ENCODE measurements around the gene PPP2R3B. TPM values are rescaled to one million over a fixed set of nuclear protein-coding genes. Genes with fewer than 3 reads are reported as not detected.

Gene PPP2R3B
- polyA plus RNA-seq, 2 donors = 18.5 to 54.1 TPM

DNA sequence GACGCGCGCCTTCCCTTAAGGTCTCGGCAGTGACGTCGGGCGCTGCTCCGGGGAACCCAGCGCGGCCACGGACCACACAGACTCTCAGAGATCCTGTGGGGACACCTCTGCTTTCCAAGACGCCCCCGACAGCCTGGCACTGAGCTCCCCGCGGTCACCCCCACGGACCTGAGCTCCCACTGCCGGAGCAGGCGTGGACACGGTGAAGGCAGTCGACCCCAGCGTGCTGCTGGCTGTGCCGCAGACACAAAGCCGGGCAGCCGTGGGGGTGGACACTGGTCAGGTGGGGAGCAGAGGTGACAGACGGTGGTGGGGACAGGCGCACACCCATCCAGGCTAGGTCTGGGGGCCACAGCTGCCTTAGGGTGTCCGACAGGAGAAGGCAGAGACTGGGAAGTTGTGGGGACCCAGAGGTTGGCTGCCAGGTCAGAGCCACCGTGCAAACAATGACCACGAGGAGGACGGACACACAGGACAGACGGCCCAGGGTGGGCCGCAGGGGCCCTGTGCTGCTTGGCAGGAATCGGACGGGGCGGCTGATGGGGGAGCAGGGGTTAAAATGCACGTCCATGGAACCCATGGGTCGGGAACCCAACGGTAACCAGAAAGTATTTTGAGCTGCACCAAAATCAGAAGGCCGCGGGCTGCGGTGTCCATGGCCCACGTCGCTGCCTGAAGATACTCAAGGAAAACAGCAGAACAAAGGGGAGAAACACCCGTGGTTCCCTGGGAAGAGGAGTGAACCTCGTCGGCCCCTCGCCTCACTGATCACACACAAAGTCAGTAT lies 51.5 kb downstream of the PPP2R3B start:
- Histone ChIP-seq H3K4me3 (ENCODE audit: low read depth in 1 of 2, low read length in 2 of 2) (no peak overlapping the region), H3K27me3 (ENCODE audit: control insufficient read depth in 1 of 2, insufficient read depth in 2 of 2, low read length in 2 of 2) (no peaks in the 10 kb centered on the region), H3K9me3 (ENCODE audit: control insufficient read depth in 2 of 2, insufficient read depth in 1 of 2, low read depth in 1 of 2, low read length in 1 of 2) (peaks cover 0 to 2% of the 10 kb centered on the region in 2 donors), H3K4me1 (ENCODE audit: control insufficient read depth in 2 of 2, insufficient read depth in 2 of 2, low read length in 1 of 2) (peaks cover 0 to 4% of the 10 kb centered on the region in 2 donors), H3K36me3 (ENCODE audit: control insufficient read depth in 2 of 2, insufficient read depth in 2 of 2, low read length in 1 of 2) (peaks cover 0 to 40% of the 10 kb centered on the region in 2 donors), H3K27ac (ENCODE audit: low read depth in 2 of 2, low read length in 1 of 2) (no peak overlapping the region)
- 95 to 96% methylated on average over 47 of the region's 47 CpGs for WGBS, 2 donors

DNA sequence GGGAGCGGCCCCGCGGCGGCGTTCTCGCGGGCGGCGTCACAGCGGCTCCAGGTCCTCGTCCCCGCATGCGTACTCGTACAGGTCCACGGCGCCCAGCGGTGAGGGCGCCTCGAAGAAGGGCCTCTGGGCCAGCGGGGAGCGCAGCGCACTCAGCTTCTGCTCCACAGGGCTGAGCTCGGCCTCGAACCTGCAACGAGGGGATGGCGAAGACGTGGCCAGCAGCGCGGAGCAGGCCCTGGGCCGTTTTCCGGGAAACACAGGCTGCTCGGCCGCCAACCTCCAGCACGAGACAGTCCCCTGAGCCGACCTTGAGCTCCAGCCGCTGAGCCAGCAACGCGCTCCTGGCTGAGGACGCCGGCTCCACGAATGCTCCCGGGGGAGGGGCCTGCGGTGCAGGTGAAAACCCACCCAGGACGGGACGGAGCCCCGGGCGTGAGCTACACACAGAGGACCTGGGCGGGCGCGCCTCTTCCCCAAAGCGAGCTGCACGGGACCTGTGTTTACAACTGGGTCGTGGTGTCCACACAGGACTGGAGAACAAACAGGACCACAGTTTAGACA lies 52.3 kb downstream of the PPP2R3B start:
- no peaks in the 10 kb centered on the region for H3K27me3 ChIP-seq (ENCODE audit: control insufficient read depth in 1 of 2, insufficient read depth in 2 of 2, low read length in 2 of 2)
- H3K4me1 ChIP-seq (ENCODE audit: control insufficient read depth in 2 of 2, insufficient read depth in 2 of 2, low read length in 1 of 2) = peaks cover 0 to 4% of the 10 kb centered on the region in 2 donors
- no peak overlapping the region for H3K27ac ChIP-seq (ENCODE audit: low read depth in 2 of 2, low read length in 1 of 2)
- peaks cover 0 to 2% of the 10 kb centered on the region in 2 donors for H3K9me3 ChIP-seq (ENCODE audit: control insufficient read depth in 2 of 2, insufficient read depth in 1 of 2, low read depth in 1 of 2, low read length in 1 of 2)
- WGBS, 2 donors = 96% methylated on average over 53 of the region's 53 CpGs
- peaks cover 0 to 40% of the 10 kb centered on the region in 2 donors for H3K36me3 ChIP-seq (ENCODE audit: control insufficient read depth in 2 of 2, insufficient read depth in 2 of 2, low read length in 1 of 2)
- no peak overlapping the region for H3K4me3 ChIP-seq (ENCODE audit: low read depth in 1 of 2, low read length in 2 of 2)

DNA sequence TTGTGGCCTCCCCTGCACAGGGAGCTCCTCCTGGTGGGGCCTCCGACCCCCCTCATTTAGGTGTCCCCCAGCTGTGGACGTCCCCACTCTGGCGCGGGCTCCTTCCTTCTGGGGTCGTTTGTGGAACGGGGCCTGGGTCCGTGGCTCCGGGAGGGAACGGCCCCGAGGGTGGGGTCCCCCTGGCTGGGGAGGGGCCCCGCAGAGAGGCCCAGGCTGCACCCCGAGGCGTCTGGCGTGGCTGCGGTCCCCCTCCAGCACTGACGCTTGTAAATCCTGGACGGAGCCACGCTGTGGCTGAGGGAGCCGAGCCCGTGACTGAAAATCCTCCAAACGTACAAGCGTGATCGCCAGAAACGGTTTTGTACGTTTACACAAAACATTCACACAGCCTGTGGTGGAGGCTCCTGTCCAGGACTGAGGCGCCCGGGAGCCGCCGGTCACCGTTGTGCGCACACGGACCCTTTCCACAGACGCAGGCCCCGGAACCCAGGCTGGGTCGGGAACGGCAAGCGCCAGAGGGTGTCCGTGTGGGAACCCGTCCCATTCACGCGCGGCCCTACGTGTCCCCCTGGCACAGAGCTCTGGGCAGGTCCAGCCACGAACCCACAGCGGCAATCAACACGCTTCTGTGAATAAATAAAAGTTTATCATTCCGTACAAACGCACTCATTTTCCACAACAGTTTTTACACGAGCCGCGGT lies 52.9 kb downstream of the PPP2R3B start:
- WGBS, 2 donors = 92 to 93% methylated on average over 50 to 51 of the region's 51 CpGs
- H3K4me3 ChIP-seq (ENCODE audit: low read depth in 1 of 2, low read length in 2 of 2) = no peak overlapping the region
- H3K27me3 ChIP-seq (ENCODE audit: control insufficient read depth in 1 of 2, insufficient read depth in 2 of 2, low read length in 2 of 2) = no peaks in the 10 kb centered on the region
- peaks cover 0 to 37% of the 10 kb centered on the region in 2 donors for H3K36me3 ChIP-seq (ENCODE audit: control insufficient read depth in 2 of 2, insufficient read depth in 2 of 2, low read length in 1 of 2)
- no peak overlapping the region for H3K27ac ChIP-seq (ENCODE audit: low read depth in 2 of 2, low read length in 1 of 2)
- H3K4me1 ChIP-seq (ENCODE audit: control insufficient read depth in 2 of 2, insufficient read depth in 2 of 2, low read length in 1 of 2) = peaks cover 0 to 4% of the 10 kb centered on the region in 2 donors
- H3K9me3 ChIP-seq (ENCODE audit: control insufficient read depth in 2 of 2, insufficient read depth in 1 of 2, low read depth in 1 of 2, low read length in 1 of 2) = peaks cover 0 to 2% of the 10 kb centered on the region in 2 donors

DNA sequence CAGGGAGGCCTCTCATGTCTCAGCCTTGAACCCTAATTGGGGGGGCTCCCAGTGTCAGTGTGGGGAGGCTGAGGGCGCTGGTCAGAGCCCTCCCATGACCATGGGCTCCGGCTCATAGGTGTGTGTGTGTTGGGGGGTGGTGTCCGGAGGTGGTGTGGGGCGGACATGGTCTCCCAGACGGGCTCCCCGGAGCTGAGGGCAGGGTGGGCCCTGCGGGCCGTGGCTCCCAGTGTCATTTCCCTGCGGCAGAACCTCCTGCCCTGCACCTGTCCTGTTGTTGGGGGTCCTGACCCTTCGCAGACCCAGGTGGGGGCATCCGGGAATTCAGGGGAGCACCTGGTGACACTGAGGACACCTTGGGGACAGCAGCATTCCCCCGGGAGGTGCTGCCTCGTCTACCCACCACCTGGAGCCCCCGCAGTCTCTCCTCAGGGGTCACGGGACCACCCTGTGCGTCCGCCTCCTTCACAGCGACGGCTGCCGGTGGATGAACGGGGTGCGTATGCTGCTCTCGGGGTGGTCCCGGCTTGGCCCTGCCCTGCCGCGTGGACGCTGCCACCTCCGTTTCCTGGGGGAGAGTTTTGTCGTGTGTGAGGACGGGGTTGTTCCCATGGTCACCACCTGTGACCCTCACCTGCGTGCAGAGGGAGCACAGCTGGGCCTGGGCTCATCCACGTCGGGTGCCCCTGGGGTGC lies 53.6 kb downstream of the PPP2R3B start:
- Histone ChIP-seq H3K36me3 (ENCODE audit: control insufficient read depth in 2 of 2, insufficient read depth in 2 of 2, low read length in 1 of 2) (peaks cover 0 to 31% of the 10 kb centered on the region in 2 donors), H3K4me3 (ENCODE audit: low read depth in 1 of 2, low read length in 2 of 2) (no peak overlapping the region), H3K9me3 (ENCODE audit: control insufficient read depth in 2 of 2, insufficient read depth in 1 of 2, low read depth in 1 of 2, low read length in 1 of 2) (peaks cover 0 to 2% of the 10 kb centered on the region in 2 donors), H3K27ac (ENCODE audit: low read depth in 2 of 2, low read length in 1 of 2) (no peak overlapping the region), H3K4me1 (ENCODE audit: control insufficient read depth in 2 of 2, insufficient read depth in 2 of 2, low read length in 1 of 2) (peaks cover 0 to 4% of the 10 kb centered on the region in 2 donors), H3K27me3 (ENCODE audit: control insufficient read depth in 1 of 2, insufficient read depth in 2 of 2, low read length in 2 of 2) (no peaks in the 10 kb centered on the region)
- WGBS, 2 donors = 92 to 93% methylated on average over 28 to 33 of the region's 33 CpGs

DNA sequence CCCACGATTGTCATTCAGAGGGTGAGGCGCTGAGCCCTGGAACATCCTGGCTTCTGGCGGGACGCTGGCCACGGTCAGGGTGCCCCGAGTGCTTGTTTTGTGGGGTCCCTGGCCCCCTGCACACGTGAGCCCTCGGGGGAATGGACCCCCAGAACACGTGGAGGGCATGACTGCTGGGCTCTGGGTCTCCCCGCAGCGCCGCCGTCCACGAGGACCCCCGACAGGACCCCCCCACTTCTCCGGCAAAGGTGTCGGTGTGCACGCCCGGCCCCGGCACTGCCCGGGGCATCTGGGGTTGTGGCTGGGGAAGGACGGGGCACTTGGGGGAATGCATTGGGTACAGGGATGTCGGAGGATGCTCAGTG lies 54.2 kb downstream of the PPP2R3B start:
- H3K4me1 ChIP-seq (ENCODE audit: control insufficient read depth in 2 of 2, insufficient read depth in 2 of 2, low read length in 1 of 2) = peaks cover 0 to 4% of the 10 kb centered on the region in 2 donors
- H3K27ac ChIP-seq (ENCODE audit: low read depth in 2 of 2, low read length in 1 of 2) = no peak overlapping the region
- no peaks in the 10 kb centered on the region for H3K27me3 ChIP-seq (ENCODE audit: control insufficient read depth in 1 of 2, insufficient read depth in 2 of 2, low read length in 2 of 2)
- WGBS, 2 donors = 92 to 93% methylated on average over 23 of the region's 23 CpGs
- H3K4me3 ChIP-seq (ENCODE audit: low read depth in 1 of 2, low read length in 2 of 2) = no peak overlapping the region
- no peaks in the 10 kb centered on the region for H3K9me3 ChIP-seq (ENCODE audit: control insufficient read depth in 2 of 2, insufficient read depth in 1 of 2, low read depth in 1 of 2, low read length in 1 of 2)
- H3K36me3 ChIP-seq (ENCODE audit: control insufficient read depth in 2 of 2, insufficient read depth in 2 of 2, low read length in 1 of 2) = peaks cover 0 to 25% of the 10 kb centered on the region in 2 donors

DNA sequence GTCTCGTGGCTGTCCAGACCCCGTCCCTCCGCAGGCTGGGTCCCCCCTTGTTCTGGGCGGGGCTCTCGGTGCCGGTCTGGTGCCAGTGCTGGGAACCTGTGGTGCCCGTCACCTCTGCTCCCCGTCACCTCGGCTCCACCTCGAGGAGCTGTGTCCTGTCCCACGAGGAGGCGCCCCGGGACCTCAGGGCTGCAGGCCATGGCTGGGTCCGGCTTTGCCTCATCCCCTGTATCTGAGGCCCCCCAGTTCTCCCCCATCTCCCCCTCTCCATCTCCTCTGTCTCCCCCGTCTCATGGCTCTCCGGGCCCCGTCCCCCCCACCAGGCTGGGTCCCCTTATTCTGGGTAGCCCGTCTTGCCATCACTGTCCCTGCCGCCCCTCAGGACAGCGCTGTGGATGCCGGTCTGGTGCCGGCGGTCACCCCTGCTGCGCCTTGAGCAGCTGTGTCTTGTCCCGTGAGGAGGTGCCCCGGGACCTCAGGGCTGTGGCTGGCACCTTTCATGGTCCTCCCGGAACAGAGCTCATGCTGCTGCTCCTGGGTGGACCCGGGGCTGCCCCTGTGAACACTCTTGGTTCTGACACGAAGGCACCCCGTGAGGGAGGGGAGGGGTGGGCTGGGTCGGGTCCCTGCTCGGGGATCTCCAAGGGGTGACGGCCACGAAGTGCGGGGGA lies 54.7 kb downstream of the PPP2R3B start:
- no peaks in the 10 kb centered on the region for H3K27me3 ChIP-seq (ENCODE audit: control insufficient read depth in 1 of 2, insufficient read depth in 2 of 2, low read length in 2 of 2)
- peaks cover 0 to 4% of the 10 kb centered on the region in 2 donors for H3K4me1 ChIP-seq (ENCODE audit: control insufficient read depth in 2 of 2, insufficient read depth in 2 of 2, low read length in 1 of 2)
- H3K27ac ChIP-seq (ENCODE audit: low read depth in 2 of 2, low read length in 1 of 2) = no peak overlapping the region
- WGBS, 2 donors = 54 to 59% methylated on average over 33 to 35 of the region's 35 CpGs
- peak overlapping the region in 1 of 2 donors; percentile 6 for H3K4me3 ChIP-seq (ENCODE audit: low read depth in 1 of 2, low read length in 2 of 2)
- H3K36me3 ChIP-seq (ENCODE audit: control insufficient read depth in 2 of 2, insufficient read depth in 2 of 2, low read length in 1 of 2) = peaks cover 0 to 23% of the 10 kb centered on the region in 2 donors
- no peaks in the 10 kb centered on the region for H3K9me3 ChIP-seq (ENCODE audit: control insufficient read depth in 2 of 2, insufficient read depth in 1 of 2, low read depth in 1 of 2, low read length in 1 of 2)

DNA sequence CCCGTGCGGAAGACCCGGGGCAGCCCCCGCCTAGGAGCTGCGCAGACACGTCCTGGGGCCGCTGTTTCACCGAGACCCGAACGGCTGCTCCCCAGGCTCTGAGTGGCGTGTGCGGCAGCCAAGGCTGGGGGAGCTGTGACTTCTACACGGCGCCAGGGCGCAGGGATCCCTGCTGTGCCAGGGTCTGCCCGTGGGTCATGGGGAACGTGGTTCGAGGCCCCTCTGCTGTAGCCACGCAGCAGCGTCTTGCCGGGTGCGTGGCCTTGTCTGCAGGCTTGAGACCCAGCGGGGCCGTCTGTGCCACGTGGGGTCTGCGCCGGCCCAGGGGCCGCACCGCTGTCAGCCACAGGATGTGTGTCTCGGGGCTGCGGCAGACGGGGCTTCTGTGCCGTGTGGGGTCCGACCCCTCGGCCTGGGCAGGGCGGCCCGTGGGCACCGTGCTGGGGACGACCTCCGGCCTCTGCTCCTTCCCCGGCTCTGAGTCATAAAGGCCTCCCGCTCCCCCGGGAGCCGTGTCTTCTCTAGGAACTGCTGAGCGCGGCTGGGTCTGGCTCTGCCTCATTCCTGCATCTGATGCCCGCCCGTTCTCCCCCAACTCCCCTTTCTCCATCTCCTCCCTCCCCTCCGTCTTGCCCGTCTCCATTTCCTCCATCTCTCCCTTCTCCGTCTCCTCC lies 55.4 kb downstream of the PPP2R3B start:
- Histone ChIP-seq H3K36me3 (ENCODE audit: control insufficient read depth in 2 of 2, insufficient read depth in 2 of 2, low read length in 1 of 2) (peaks cover 0 to 22% of the 10 kb centered on the region in 2 donors), H3K4me1 (ENCODE audit: control insufficient read depth in 2 of 2, insufficient read depth in 2 of 2, low read length in 1 of 2) (peaks cover 0 to 4% of the 10 kb centered on the region in 2 donors), H3K9me3 (ENCODE audit: control insufficient read depth in 2 of 2, insufficient read depth in 1 of 2, low read depth in 1 of 2, low read length in 1 of 2) (no peaks in the 10 kb centered on the region), H3K27ac (ENCODE audit: low read depth in 2 of 2, low read length in 1 of 2) (no peak overlapping the region), H3K27me3 (ENCODE audit: control insufficient read depth in 1 of 2, insufficient read depth in 2 of 2, low read length in 2 of 2) (no peaks in the 10 kb centered on the region), H3K4me3 (ENCODE audit: low read depth in 1 of 2, low read length in 2 of 2) (peak overlapping the region in 1 of 2 donors; percentile 6)
- 5 to 20% methylated on average over 43 to 51 of the region's 51 CpGs for WGBS, 2 donors

DNA sequence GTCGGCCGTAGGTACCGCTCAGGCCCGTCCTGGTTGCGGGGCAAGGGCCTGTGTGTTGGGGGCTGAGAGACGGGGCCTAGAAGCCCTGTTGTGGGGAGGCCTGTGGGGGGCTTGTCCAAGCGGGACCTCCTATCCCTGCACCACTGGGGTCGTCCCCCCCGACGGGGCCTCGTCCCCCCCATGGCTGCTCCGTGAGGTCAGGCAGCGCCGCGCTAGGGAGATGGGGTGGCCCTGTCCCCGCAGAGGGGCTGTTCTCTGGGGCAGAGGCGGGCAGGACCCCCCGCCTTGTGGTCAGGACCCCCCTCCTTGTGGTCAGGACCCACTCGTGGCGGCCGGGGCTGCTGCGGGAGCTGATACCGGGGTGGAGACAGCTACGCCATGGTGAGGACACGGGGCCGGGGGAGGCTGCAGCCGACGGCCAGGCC lies 56.0 kb downstream of the PPP2R3B start:
- Histone ChIP-seq H3K9me3 (ENCODE audit: control insufficient read depth in 2 of 2, insufficient read depth in 1 of 2, low read depth in 1 of 2, low read length in 1 of 2) (no peaks in the 10 kb centered on the region), H3K27me3 (ENCODE audit: control insufficient read depth in 1 of 2, insufficient read depth in 2 of 2, low read length in 2 of 2) (no peaks in the 10 kb centered on the region), H3K27ac (ENCODE audit: low read depth in 2 of 2, low read length in 1 of 2) (no peak overlapping the region), H3K4me1 (ENCODE audit: control insufficient read depth in 2 of 2, insufficient read depth in 2 of 2, low read length in 1 of 2) (peaks cover 0 to 4% of the 10 kb centered on the region in 2 donors), H3K36me3 (ENCODE audit: control insufficient read depth in 2 of 2, insufficient read depth in 2 of 2, low read length in 1 of 2) (peaks cover 0 to 20% of the 10 kb centered on the region in 2 donors), H3K4me3 (ENCODE audit: low read depth in 1 of 2, low read length in 2 of 2) (no peak overlapping the region)
- 16 to 25% methylated on average over 15 to 28 of the region's 28 CpGs for WGBS, 2 donors

All from esophagus (tissue), 2 donors.